CD8-positive, alpha-beta memory T cell (primary cell): ENCODE measurements around the gene AFF1. TPM values are rescaled to one million over a fixed set of nuclear protein-coding genes. Genes with fewer than 3 reads are reported as not detected.

ENCODE experiments used
- CTCF ChIA-PET: fragments of 350-600 bp; sonication (Branson Sonifier 250); formaldehyde crosslinking; loops from one replicate; lab custom pipeline; 2021; ENCODE audit warnings: antibody characterized with exemption; lab: Charles Lee
- POLR2A ChIA-PET: fragments of 350-600 bp; sonication (Branson Sonifier 250); formaldehyde crosslinking; loops from one replicate; lab custom pipeline; 2021; ENCODE audit warnings: antibody characterized with exemption; lab: Charles Lee
- DNase-seq, 5 donors: peaks; one replicate each; pipeline versions ENCODE4 v3.0.0 to v3.0.0-alpha.2; 2020 to 2022; ENCODE audit warnings: mixed read lengths in 1 of 5
- H3K27ac ChIP-seq: one replicate; pipeline ENCODE4 v1.7.0; 2013; ENCODE audit warnings: low read depth, mild to moderate bottlenecking, low read length, moderate library complexity
- H3K27me3 ChIP-seq: 2 replicates; pipeline ENCODE4 v1.7.0; 2013; ENCODE audit warnings: low read length, mild to moderate bottlenecking; ENCODE audit not compliant: insufficient read depth, poor library complexity, severe bottlenecking
- H3K36me3 ChIP-seq: 2 replicates; pipeline ENCODE4 v1.7.0; 2013; ENCODE audit warnings: mild to moderate bottlenecking, low read length, moderate library complexity; ENCODE audit not compliant: insufficient read depth
- H3K4me1 ChIP-seq: 2 replicates; pipeline ENCODE4 v1.7.0; 2013; ENCODE audit warnings: mild to moderate bottlenecking, low read length, moderate library complexity; ENCODE audit not compliant: insufficient read depth
- H3K4me3 ChIP-seq: 2 replicates; pipeline ENCODE4 v1.7.0; 2013; ENCODE audit warnings: mild to moderate bottlenecking, low read length
- H3K9me3 ChIP-seq: 2 replicates; pipeline ENCODE4 v1.7.0; 2013; ENCODE audit warnings: mild to moderate bottlenecking, low read length
- H3K27ac Mint-ChIP-seq, 8 donors: one replicate each; pipeline ENCODE4 v1.8.0; 2020 to 2021; ENCODE audit warnings: mixed read lengths in 8 of 8, mild to moderate bottlenecking in 6 of 8, inconsistent platforms in 3 of 8, moderate library complexity in 3 of 8
- H3K27me3 Mint-ChIP-seq, 2 donors: one replicate each; pipeline ENCODE4 v1.8.0; 2020 to 2021; ENCODE audit warnings: mixed read lengths in 2 of 2, mild to moderate bottlenecking in 1 of 2, moderate library complexity in 1 of 2
- H3K36me3 Mint-ChIP-seq, 3 donors: one replicate each; pipeline ENCODE4 v1.8.0; 2020 to 2021; ENCODE audit warnings: mixed read lengths in 3 of 3, inconsistent platforms in 1 of 3, mild to moderate bottlenecking in 1 of 3
- H3K4me1 Mint-ChIP-seq, 3 donors: one replicate each; pipeline ENCODE4 v1.8.0; 2020 to 2021; ENCODE audit warnings: mixed read lengths in 3 of 3, inconsistent platforms in 1 of 3, mild to moderate bottlenecking in 1 of 3
- H3K4me3 Mint-ChIP-seq, 7 donors: one replicate each; pipeline ENCODE4 v1.8.0; 2020 to 2021; ENCODE audit warnings: mixed read lengths in 7 of 7, mild to moderate bottlenecking in 6 of 7, moderate library complexity in 4 of 7, inconsistent platforms in 2 of 7
- H3K9me3 Mint-ChIP-seq, 5 donors: one replicate each; pipeline ENCODE4 v1.8.0; 2020 to 2022; ENCODE audit warnings: mixed read lengths in 5 of 5, mild to moderate bottlenecking in 3 of 5, moderate library complexity in 2 of 5, inconsistent platforms in 1 of 5
- polyA plus RNA-seq: library from polyadenylated mRNA; unstranded; fragments of 300-500 nt; fragmentation: Illumina TruSeq; gene quantifications from one replicate; pipeline ENCODE4 v1.2.3, GENCODE V29; 2021
- total RNA-seq, 2 experiments: library from RNA; stranded (reverse); gene quantifications; one replicate each; pipeline ENCODE4 v1.2.3, GENCODE V29; 2021

Gene AFF1
- total and polyA plus RNA-seq, 3 experiments from 2014 or later = 20.9 to 32.9 (median 29.7) TPM

- peaks cover 0 to 1% of the 10 kb centered on the region in 2 donors for H3K27me3 Mint-ChIP-seq
- Histone ChIP-seq H3K36me3 (no peaks in the 10 kb centered on the region), H3K27me3 (no peaks in the 10 kb centered on the region), H3K4me3 (no peak overlapping the region), H3K4me1 (no peaks in the 10 kb centered on the region), H3K9me3 (no peaks in the 10 kb centered on the region), H3K27ac (no peak overlapping the region)
- H3K27ac Mint-ChIP-seq = peak overlapping the region in 2 of 8 donors; percentile 68 to 73
- peaks cover 30 to 41% (median 41%) of the 10 kb centered on the region in 3 donors for H3K4me1 Mint-ChIP-seq
- H3K9me3 Mint-ChIP-seq = no peaks in the 10 kb centered on the region
- POLR2A ChIA-PET = no interaction called here
- H3K4me3 Mint-ChIP-seq = peak overlapping the region in 1 of 7 donors; percentile 2
- no peaks in the 10 kb centered on the region for H3K36me3 Mint-ChIP-seq
- CTCF ChIA-PET = interaction anchor here (1.0 to 1.7 kb wide), 3 partner anchors 14 to 48 kb away, joined by 3 to 8 read pairs (median 4); no protein-coding TSS in a partner anchor
- DNase-seq = no peak
These were observed 35.9 kb downstream of the AFF1 start for GRCh38 chr4:86970447-86971354.

DNA sequence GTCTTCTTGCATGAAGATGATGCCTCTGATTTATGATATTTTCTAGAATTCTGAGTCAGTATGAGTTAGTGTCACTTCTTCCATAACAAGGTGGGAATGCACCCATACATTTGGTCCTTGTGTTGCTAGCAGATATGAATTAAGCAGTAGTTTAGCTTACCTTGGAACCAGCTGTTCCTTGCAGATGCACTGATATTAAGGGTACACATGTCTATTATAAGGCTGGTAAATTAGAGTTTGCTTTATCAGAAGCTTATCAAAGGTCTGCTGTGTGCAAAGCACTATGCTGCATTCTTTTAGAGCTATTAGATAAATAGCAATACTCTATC is 36.5 kb downstream of the AFF1 start:
- H3K36me3 Mint-ChIP-seq = no peaks in the 10 kb centered on the region
- Histone ChIP-seq H3K27ac (no peak overlapping the region), H3K27me3 (no peaks in the 10 kb centered on the region), H3K9me3 (no peaks in the 10 kb centered on the region), H3K36me3 (no peaks in the 10 kb centered on the region), H3K4me3 (no peak overlapping the region), H3K4me1 (no peaks in the 10 kb centered on the region)
- DNase-seq = no peak
- no peak overlapping the region for H3K4me3 Mint-ChIP-seq
- peak overlapping the region in 2 of 8 donors; percentile 58 to 72 for H3K27ac Mint-ChIP-seq
- ChIA-PET POLR2A (interaction anchor here (0.8 kb wide), 1 partner anchor 35 kb away, joined by 7 read pairs; no protein-coding TSS in a partner anchor), CTCF (interaction anchor here (1.0 to 1.7 kb wide), 2 partner anchors 13 to 49 kb away, joined by 3 to 8 read pairs; no protein-coding TSS in a partner anchor)
- H3K9me3 Mint-ChIP-seq = no peaks in the 10 kb centered on the region
- peaks cover 36 to 47% (median 47%) of the 10 kb centered on the region in 3 donors for H3K4me1 Mint-ChIP-seq
- H3K27me3 Mint-ChIP-seq = peaks cover 0 to 1% of the 10 kb centered on the region in 2 donors

DNA sequence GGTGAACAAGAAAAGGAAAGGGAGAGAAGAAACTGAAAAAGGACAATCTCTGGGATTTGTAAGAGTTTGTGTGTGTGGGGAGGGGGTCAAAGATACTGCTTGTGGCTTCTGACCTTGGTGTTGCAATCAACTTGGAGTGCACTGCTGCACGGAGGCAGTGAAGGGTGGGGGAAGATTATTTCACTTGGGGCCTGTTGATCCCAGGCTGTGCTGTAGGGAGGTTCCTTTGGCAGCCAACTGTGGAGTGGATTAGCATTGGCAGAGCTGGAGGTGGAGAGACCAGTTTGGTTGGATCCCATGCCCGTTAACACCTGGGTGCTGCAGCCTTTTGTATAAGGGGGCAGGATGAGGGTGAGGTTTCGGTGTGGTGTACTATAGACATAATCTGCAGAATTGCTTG is 38.2 kb downstream of the AFF1 start:
- no peaks in the 10 kb centered on the region for H3K9me3 ChIP-seq
- Mint-ChIP-seq H3K27me3 (peaks cover 0 to 1% of the 10 kb centered on the region in 2 donors), H3K4me3 (no peak overlapping the region), H3K4me1 (peaks cover 47 to 64% (median 62%) of the 10 kb centered on the region in 3 donors), H3K9me3 (no peaks in the 10 kb centered on the region), H3K27ac (peak overlapping the region in 5 of 8 donors; percentile 14 to 73 (median 36)), H3K36me3 (no peaks in the 10 kb centered on the region)
- CTCF ChIA-PET = interaction anchor here (1.1 kb wide), 1 partner anchor 31 kb away, joined by 6 read pairs; no protein-coding TSS in a partner anchor
- no peaks in the 10 kb centered on the region for H3K36me3 ChIP-seq
- no peaks in the 10 kb centered on the region for H3K4me1 ChIP-seq
- no peaks in the 10 kb centered on the region for H3K27me3 ChIP-seq
- H3K27ac ChIP-seq = no peak overlapping the region
- POLR2A ChIA-PET = no interaction called here
- H3K4me3 ChIP-seq = no peak overlapping the region
- DNase-seq = no peak

DNA sequence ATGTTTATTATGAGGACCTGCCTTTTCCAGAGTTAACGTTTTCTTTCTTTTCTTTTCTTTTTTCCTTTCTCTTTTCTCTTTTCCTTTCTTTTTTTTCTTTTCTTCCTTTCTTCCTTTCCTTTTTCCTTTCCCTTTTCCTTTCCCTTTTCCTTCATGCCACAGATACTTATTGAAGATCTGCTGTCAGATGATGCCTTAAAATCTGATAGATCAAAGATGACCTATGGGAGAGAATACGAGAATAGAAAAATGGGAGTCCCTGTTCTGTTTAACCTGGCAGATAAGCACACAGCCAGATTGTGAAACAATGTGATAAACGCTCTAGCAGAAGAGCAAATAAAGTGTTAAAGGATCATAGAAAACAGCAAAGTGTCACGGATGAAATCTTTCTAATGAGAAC is 38.9 kb downstream of the AFF1 start:
- no peaks in the 10 kb centered on the region for H3K9me3 Mint-ChIP-seq
- no peaks in the 10 kb centered on the region for H3K4me1 ChIP-seq

GRCh38 chr4:86974551-86974994 is 39.8 kb downstream of the AFF1 start:
- H3K4me1 ChIP-seq = no peaks in the 10 kb centered on the region
- Mint-ChIP-seq H3K9me3 (no peaks in the 10 kb centered on the region), H3K4me1 (peaks cover 47 to 69% (median 62%) of the 10 kb centered on the region in 3 donors), H3K4me3 (no peak overlapping the region), H3K27ac (peak overlapping the region in 6 of 8 donors; percentile 0 to 71 (median 16)), H3K27me3 (peaks cover 0 to 1% of the 10 kb centered on the region in 2 donors), H3K36me3 (no peaks in the 10 kb centered on the region)
- DNase-seq = no peak
- no peaks in the 10 kb centered on the region for H3K36me3 ChIP-seq
- H3K4me3 ChIP-seq = no peak overlapping the region
- POLR2A ChIA-PET = no interaction called here
- no peaks in the 10 kb centered on the region for H3K27me3 ChIP-seq
- H3K9me3 ChIP-seq = no peaks in the 10 kb centered on the region
- CTCF ChIA-PET = interaction anchor here (1.2 kb wide), 1 partner anchor 176 kb away, joined by 3 read pairs; no protein-coding TSS in a partner anchor
- no peak overlapping the region for H3K27ac ChIP-seq

More for the DNA sequence above, 38.9 kb downstream of the AFF1 start:
- H3K36me3 Mint-ChIP-seq = no peaks in the 10 kb centered on the region
- Histone ChIP-seq H3K36me3 (no peaks in the 10 kb centered on the region), H3K4me3 (no peak overlapping the region), H3K27ac (no peak overlapping the region), H3K9me3 (no peaks in the 10 kb centered on the region), H3K27me3 (no peaks in the 10 kb centered on the region)
- CTCF ChIA-PET = no interaction called here
- no peak for DNase-seq
- peaks cover 47 to 67% (median 62%) of the 10 kb centered on the region in 3 donors for H3K4me1 Mint-ChIP-seq
- H3K4me3 Mint-ChIP-seq = no peak overlapping the region
- H3K27ac Mint-ChIP-seq = peak overlapping the region in 5 of 8 donors; percentile 10 to 93 (median 52)
- POLR2A ChIA-PET = no interaction called here
- H3K27me3 Mint-ChIP-seq = peaks cover 0 to 1% of the 10 kb centered on the region in 2 donors

DNA sequence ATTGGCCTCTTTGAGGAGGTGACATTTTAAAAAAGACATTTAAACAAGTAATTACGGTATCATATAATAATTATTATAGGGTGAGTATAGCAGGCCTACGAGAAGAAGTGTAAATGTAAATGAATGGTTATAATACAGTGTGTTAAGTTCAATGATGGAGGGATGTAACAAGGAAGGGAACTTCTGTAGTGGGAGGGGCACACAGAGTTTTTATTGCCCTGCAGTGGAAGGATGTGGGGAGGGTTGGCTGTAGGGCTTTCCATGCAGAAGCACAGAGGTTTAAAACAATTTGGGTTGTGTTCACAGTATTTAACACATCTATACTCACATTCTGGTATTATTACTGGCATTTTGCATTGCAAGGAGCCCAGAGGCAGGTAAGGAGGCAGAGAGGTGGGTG is 41.1 kb downstream of the AFF1 start:
- Mint-ChIP-seq H3K27me3 (no peaks in the 10 kb centered on the region), H3K4me1 (peaks cover 43 to 64% (median 56%) of the 10 kb centered on the region in 3 donors), H3K9me3 (no peaks in the 10 kb centered on the region), H3K27ac (peak overlapping the region in 2 of 8 donors; percentile 1 to 39), H3K4me3 (no peak overlapping the region), H3K36me3 (no peaks in the 10 kb centered on the region)
- Histone ChIP-seq H3K4me3 (no peak overlapping the region), H3K36me3 (no peaks in the 10 kb centered on the region), H3K27me3 (no peaks in the 10 kb centered on the region), H3K27ac (no peak overlapping the region), H3K9me3 (no peaks in the 10 kb centered on the region), H3K4me1 (no peaks in the 10 kb centered on the region)
- ChIA-PET CTCF (no interaction called here), POLR2A (no interaction called here)
- no peak for DNase-seq

DNA sequence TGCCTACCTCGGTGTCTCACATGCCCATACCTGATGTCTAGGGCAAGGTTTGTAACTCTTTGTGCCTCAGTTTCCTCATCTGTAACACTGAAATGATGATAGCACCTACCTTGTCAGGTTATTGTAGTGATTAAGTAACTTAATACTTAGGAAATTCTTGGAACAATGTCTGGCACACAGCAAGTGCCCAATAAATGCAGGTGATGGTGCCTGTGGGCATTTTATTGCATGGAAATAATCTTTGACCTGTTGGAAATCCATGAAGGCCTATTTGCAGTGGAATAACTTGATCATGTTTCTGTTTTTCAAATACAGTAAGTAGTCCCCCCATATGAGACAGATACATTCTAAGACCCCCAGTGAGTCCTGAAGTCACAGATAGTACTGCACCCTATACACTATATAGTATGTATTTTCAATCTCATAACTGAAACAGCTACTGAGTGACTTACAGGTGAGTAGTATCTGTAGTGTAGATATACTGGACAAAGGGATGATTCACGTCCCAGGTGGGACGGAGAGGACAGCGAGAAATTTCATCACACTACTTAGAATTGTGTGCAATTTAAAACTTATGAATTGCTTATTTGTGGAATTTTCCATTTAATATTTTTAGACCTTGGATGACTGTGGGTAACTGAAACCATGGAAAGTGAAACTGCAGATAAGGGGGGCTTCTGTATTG is 42.1 kb downstream of the AFF1 start:
- Mint-ChIP-seq H3K36me3 (peaks cover 2 to 3% (median 3%) of the 10 kb centered on the region in 3 donors), H3K9me3 (no peaks in the 10 kb centered on the region), H3K27ac (peak overlapping the region in 4 of 8 donors; percentile 3 to 30 (median 22)), H3K4me1 (peaks cover 46 to 65% (median 56%) of the 10 kb centered on the region in 3 donors), H3K27me3 (no peaks in the 10 kb centered on the region), H3K4me3 (no peak overlapping the region)
- Histone ChIP-seq H3K4me1 (peaks cover 6% of the 10 kb centered on the region), H3K9me3 (no peaks in the 10 kb centered on the region), H3K27ac (no peak overlapping the region), H3K36me3 (no peaks in the 10 kb centered on the region), H3K4me3 (no peak overlapping the region), H3K27me3 (no peaks in the 10 kb centered on the region)
- ChIA-PET CTCF (no interaction called here), POLR2A (no interaction called here)
- no peak for DNase-seq
